Measurements from ENCODE around the gene DOCK9. TPM values are rescaled to one million over a fixed set of nuclear protein-coding genes. Genes with fewer than 3 reads are reported as not detected.

DOCK9 gene
- total RNA-seq, 1 experiment from 2014 or later = 36.6 TPM

DNA sequence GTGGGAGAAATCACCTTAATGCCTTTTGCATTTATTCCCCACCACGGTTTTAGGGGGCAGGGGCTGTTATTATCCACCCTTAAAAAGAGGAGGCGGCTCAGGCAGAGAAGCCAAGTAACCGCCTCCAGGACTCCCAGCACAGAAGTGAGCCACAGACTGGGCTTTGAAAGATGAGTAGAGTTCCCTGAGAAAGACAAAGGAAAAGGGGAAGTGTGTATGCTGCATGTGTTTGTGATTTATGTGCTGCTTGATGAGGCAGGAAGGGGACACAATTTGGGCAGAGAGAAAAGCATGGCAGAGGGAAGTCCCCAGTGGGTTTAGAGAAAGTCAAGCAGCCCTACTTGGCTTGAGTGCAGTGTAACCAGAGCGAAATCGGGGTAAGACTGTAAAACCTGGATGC is 85.0 kb downstream of the DOCK9 start:
- CTCF ChIA-PET = no interaction called here
- no peaks in the 10 kb centered on the region for H3K9me3 Mint-ChIP-seq
- H3K4me3 Mint-ChIP-seq = no peak overlapping the region
- TF ChIP-seq, protein P1, sequence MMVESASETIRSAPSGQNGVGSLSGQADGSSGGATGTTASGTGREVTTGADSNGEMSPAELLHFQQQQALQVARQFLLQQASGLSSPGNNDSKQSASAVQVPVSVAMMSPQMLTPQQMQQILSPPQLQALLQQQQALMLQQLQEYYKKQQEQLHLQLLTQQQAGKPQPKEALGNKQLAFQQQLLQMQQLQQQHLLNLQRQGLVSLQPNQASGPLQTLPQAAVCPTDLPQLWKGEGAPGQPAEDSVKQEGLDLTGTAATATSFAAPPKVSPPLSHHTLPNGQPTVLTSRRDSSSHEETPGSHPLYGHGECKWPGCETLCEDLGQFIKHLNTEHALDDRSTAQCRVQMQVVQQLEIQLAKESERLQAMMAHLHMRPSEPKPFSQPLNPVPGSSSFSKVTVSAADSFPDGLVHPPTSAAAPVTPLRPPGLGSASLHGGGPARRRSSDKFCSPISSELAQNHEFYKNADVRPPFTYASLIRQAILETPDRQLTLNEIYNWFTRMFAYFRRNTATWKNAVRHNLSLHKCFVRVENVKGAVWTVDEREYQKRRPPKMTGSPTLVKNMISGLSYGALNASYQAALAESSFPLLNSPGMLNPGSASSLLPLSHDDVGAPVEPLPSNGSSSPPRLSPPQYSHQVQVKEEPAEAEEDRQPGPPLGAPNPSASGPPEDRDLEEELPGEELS (CRISPR knock-in tag; IDR thresholded peaks at IDR 0.05) = no peak
- TF ChIP-seq, protein P2, sequence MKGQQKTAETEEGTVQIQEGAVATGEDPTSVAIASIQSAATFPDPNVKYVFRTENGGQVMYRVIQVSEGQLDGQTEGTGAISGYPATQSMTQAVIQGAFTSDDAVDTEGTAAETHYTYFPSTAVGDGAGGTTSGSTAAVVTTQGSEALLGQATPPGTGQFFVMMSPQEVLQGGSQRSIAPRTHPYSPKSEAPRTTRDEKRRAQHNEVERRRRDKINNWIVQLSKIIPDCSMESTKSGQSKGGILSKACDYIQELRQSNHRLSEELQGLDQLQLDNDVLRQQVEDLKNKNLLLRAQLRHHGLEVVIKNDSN (CRISPR knock-in tag; IDR thresholded peaks at IDR 0.05) = no peak
- TF ChIP-seq RELA (CRISPR knock-in tag; IDR thresholded peaks at IDR 0.05; ENCODE audit: borderline replicate concordance) = no peak
- H3K27ac Mint-ChIP-seq = no peak overlapping the region
- peaks cover 43% of the 10 kb centered on the region for H3K4me1 Mint-ChIP-seq
- no peaks in the 10 kb centered on the region for H3K36me3 Mint-ChIP-seq
- POLR2A ChIA-PET = no interaction called here
- ATAC-seq (peak; percentile 63), DNase-seq (ENCODE audit: low spot score) (no peak)
- no peaks in the 10 kb centered on the region for H3K27me3 Mint-ChIP-seq (ENCODE audit: low read depth)

DNA sequence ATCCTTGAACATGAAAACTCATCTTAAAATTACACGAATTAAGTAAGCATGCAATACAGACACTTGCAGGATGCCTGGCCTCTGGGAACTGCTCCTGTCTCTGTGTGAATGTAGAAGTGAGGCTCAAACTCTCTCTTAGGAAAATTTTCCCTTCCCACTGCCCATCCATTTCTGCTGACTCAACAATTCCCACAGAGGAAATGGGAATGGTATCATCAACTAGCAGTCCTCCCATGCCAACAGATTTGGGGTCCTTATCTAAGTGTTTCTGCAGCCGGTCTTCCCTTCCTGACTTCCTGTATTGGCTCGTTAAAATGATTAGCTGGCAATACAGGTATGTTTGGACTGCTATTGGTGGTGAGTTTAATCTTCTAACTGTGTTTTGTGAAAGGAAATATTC is 85.8 kb downstream of the DOCK9 start:
- ATAC-seq (no peak), DNase-seq (ENCODE audit: low spot score) (no peak)
- Mint-ChIP-seq H3K4me1 (peaks cover 43% of the 10 kb centered on the region), H3K27ac (no peak overlapping the region), H3K36me3 (no peaks in the 10 kb centered on the region), H3K27me3 (ENCODE audit: low read depth) (no peaks in the 10 kb centered on the region), H3K4me3 (no peak overlapping the region), H3K9me3 (no peaks in the 10 kb centered on the region)
- TF ChIP-seq, protein P3, sequence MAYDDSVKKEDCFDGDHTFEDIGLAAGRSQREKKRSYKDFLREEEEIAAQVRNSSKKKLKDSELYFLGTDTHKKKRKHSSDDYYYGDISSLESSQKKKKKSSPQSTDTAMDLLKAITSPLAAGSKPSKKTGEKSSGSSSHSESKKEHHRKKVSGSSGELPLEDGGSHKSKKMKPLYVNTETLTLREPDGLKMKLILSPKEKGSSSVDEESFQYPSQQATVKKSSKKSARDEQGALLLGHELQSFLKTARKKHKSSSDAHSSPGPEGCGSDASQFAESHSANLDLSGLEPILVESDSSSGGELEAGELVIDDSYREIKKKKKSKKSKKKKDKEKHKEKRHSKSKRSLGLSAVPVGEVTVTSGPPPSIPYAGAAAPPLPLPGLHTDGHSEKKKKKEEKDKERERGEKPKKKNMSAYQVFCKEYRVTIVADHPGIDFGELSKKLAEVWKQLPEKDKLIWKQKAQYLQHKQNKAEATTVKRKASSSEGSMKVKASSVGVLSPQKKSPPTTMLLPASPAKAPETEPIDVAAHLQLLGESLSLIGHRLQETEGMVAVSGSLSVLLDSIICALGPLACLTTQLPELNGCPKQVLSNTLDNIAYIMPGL (CRISPR knock-in tag; IDR thresholded peaks at IDR 0.05) = no peak
- TF ChIP-seq FOXJ3 (CRISPR knock-in tag; IDR thresholded peaks at IDR 0.05; ENCODE audit: borderline replicate concordance) (no peak), ETV6 (CRISPR knock-in tag; IDR thresholded peaks at IDR 0.05) (no peak), RORB (CRISPR knock-in tag; IDR thresholded peaks at IDR 0.05) (no peak), NR2C2 (CRISPR knock-in tag; IDR thresholded peaks at IDR 0.05) (no peak), NFATC4 (CRISPR knock-in tag; IDR thresholded peaks at IDR 0.05) (no peak)
- TF ChIP-seq, protein P4, sequence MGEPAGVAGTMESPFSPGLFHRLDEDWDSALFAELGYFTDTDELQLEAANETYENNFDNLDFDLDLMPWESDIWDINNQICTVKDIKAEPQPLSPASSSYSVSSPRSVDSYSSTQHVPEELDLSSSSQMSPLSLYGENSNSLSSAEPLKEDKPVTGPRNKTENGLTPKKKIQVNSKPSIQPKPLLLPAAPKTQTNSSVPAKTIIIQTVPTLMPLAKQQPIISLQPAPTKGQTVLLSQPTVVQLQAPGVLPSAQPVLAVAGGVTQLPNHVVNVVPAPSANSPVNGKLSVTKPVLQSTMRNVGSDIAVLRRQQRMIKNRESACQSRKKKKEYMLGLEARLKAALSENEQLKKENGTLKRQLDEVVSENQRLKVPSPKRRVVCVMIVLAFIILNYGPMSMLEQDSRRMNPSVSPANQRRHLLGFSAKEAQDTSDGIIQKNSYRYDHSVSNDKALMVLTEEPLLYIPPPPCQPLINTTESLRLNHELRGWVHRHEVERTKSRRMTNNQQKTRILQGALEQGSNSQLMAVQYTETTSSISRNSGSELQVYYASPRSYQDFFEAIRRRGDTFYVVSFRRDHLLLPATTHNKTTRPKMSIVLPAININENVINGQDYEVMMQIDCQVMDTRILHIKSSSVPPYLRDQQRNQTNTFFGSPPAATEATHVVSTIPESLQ (CRISPR knock-in tag; IDR thresholded peaks at IDR 0.05) = no peak
- TF ChIP-seq, protein P5, sequence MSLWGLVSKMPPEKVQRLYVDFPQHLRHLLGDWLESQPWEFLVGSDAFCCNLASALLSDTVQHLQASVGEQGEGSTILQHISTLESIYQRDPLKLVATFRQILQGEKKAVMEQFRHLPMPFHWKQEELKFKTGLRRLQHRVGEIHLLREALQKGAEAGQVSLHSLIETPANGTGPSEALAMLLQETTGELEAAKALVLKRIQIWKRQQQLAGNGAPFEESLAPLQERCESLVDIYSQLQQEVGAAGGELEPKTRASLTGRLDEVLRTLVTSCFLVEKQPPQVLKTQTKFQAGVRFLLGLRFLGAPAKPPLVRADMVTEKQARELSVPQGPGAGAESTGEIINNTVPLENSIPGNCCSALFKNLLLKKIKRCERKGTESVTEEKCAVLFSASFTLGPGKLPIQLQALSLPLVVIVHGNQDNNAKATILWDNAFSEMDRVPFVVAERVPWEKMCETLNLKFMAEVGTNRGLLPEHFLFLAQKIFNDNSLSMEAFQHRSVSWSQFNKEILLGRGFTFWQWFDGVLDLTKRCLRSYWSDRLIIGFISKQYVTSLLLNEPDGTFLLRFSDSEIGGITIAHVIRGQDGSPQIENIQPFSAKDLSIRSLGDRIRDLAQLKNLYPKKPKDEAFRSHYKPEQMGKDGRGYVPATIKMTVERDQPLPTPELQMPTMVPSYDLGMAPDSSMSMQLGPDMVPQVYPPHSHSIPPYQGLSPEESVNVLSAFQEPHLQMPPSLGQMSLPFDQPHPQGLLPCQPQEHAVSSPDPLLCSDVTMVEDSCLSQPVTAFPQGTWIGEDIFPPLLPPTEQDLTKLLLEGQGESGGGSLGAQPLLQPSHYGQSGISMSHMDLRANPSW (CRISPR knock-in tag; conservative IDR thresholded peaks at IDR 0.05; ENCODE audit: low read depth) = no peak
- ChIA-PET POLR2A (no interaction called here), CTCF (no interaction called here)

DNA sequence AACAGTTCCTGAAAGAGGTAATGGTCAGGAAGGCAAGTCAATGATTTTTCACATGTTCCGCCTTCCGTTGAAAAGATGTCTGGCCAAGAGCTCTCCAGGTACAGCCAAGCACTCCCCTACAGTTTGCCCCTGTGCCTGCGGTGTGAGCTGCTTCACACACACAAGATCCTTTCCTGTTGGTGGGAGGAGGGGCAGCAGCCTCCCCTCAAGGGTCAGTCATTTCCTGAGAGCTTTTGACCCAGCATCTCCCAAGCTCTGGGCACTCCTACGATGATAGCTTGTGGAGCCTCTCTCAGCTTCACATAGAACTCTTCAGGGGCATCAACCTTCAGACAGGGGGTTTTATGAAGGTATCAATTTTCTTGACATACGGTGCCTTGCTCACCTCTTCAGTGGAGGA is 86.9 kb downstream of the DOCK9 start:
- ChIA-PET POLR2A (interaction anchor here (0.9 kb wide), 1 partner anchor 87 kb away, joined by 3 read pairs; the partner anchor contains the start of gene DOCK9), CTCF (interaction anchor here (0.6 to 1.2 kb wide), 4 partner anchors 51 to 446 kb away, joined by 3 to 7 read pairs (median 4); no protein-coding TSS in a partner anchor)
- peak; percentile 85 for ATAC-seq
- Mint-ChIP-seq H3K27me3 (ENCODE audit: low read depth) (no peaks in the 10 kb centered on the region), H3K9me3 (no peaks in the 10 kb centered on the region), H3K36me3 (no peaks in the 10 kb centered on the region), H3K4me1 (peaks cover 50% of the 10 kb centered on the region), H3K4me3 (no peak overlapping the region), H3K27ac (no peak overlapping the region)
- peak; percentile 18 for DNase-seq (ENCODE audit: low spot score)
- TF ChIP-seq, protein P6, sequence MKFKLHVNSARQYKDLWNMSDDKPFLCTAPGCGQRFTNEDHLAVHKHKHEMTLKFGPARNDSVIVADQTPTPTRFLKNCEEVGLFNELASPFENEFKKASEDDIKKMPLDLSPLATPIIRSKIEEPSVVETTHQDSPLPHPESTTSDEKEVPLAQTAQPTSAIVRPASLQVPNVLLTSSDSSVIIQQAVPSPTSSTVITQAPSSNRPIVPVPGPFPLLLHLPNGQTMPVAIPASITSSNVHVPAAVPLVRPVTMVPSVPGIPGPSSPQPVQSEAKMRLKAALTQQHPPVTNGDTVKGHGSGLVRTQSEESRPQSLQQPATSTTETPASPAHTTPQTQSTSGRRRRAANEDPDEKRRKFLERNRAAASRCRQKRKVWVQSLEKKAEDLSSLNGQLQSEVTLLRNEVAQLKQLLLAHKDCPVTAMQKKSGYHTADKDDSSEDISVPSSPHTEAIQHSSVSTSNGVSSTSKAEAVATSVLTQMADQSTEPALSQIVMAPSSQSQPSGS (CRISPR knock-in tag; IDR thresholded peaks at IDR 0.05; ENCODE audit: borderline replicate concordance, low read depth) = no peak
- TF ChIP-seq MXD4 (CRISPR knock-in tag; IDR thresholded peaks at IDR 0.05; ENCODE audit: borderline replicate concordance) (no peak), CREM (CRISPR knock-in tag; IDR thresholded peaks at IDR 0.05) (no peak), ZNF232 (CRISPR knock-in tag; IDR thresholded peaks at IDR 0.05) (no peak), ZBTB21 (CRISPR knock-in tag; IDR thresholded peaks at IDR 0.05; ENCODE audit: borderline replicate concordance) (0 out of 2 replicates have a peak, but pooled peaks have one; percentile 38)
- TF ChIP-seq, protein P7, sequence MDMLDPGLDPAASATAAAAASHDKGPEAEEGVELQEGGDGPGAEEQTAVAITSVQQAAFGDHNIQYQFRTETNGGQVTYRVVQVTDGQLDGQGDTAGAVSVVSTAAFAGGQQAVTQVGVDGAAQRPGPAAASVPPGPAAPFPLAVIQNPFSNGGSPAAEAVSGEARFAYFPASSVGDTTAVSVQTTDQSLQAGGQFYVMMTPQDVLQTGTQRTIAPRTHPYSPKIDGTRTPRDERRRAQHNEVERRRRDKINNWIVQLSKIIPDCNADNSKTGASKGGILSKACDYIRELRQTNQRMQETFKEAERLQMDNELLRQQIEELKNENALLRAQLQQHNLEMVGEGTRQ (CRISPR knock-in tag; IDR thresholded peaks at IDR 0.05) = no peak

Data from WTC11 (cell line).